Renal cortical epithelial cell (primary cell): ENCODE measurements around the gene PIGC. TPM values are rescaled to one million over a fixed set of nuclear protein-coding genes. Genes with fewer than 3 reads are reported as not detected.
A peak's percentile ranks its signal among the peaks of the same experiment; 100 is the strongest.

Source experiments
- DNase-seq: peaks from one replicate; pipeline ENCODE4 v3.0.0-alpha.2; 2011; ENCODE audit warnings: low read depth
- total RNA-seq: library from RNA; depleted of rRNA; stranded (reverse); fragments of >200 nt; gene quantifications from 2 replicates; pipeline ENCODE4 v1.2.3, GENCODE V29; 2014

The PIGC gene
- total RNA-seq, 1 donor from 2014 or later: 31.7 TPM

DNA sequence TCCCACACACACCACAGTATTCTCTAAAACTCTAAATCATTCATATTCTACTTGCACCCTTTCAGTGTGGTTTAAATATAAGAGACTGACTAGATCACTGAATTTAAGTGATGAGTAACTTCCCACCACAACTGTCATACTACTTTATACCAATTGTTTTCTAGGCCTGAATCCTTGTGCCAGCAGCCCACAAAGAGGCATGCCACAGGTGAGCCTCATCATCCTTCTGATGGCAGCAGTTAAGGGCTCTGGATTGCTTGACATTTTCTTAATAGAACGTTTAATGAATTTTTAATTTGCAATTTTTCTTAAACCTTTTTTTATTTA lies 13.8 kb downstream of the PIGC start:
- no peak for DNase-seq

- peak; percentile 85 for DNase-seq
Measured at GRCh38 chr1:172429331-172430127, 14.3 kb downstream of the PIGC start.

DNA sequence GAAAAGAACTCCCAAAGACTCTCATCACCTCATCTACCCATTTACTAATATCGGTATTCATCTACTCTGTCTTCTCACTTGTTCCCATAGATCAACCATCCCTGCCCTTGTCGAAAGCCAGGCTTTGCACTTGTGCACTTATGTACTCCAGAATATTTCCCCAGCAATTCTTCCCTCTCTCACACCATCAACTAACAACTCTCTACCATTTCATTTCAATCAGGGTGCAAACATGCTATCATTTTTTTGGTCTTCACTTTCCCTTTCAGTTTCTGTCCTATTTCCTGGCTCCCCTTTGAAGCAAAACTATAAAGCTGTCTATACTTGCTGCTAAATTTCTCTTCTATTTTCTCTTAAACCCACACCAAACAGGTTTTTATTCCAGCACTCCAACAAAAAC lies 16.7 kb downstream of the PIGC start:
- DNase-seq: no peak

DNA sequence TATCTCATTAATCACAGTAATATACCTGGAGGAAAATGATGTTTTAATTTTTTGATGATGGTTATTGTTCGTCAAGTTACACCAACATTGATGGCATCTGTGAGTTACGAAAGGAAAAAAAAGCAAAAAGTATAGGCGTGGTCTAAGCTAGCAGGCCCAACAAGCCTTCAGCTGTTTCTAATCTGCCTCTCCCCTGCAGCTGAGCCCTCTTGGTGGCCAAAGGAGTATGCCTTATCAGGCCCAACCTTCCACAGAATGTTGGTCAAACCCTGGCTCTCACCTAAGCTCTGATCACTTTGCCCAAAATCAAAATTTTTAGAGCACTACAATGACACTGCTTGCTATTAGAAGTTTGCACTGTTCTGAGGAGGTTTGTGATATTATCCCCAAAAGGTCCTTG lies 18.5 kb downstream of the PIGC start:
- no peak for DNase-seq

DNA sequence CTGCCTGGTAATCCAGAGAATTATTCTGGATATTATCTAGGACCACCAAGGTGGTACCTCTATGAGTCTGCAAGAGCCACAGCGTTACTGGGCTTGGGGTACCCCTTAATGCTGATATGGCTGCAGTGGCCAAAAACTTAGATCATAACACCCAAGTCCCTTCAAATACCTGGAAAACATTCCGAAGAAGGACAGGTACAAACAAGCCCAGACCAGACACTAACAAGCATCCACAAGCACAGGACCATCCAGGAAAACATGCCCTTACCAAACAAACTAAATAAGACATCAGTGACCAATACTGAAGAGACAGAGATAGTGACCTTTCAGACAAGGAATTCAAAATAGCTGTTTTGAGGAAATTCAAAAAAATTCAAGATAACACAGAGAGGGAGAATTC lies 20.5 kb downstream of the PIGC start:
- DNase-seq: no peak

- DNase-seq: no peak
Measured at GRCh38 chr1:172421974-172422604, 21.8 kb downstream of the PIGC start.

- no peak for DNase-seq
Measured at GRCh38 chr1:172420385-172420784, 23.5 kb downstream of the PIGC start, which contains the start of gene C1orf105. TSS of gene C1orf105 (plus strand) at chr1:172420685. CDS start at chr1:172420886, 201 bp downstream.

DNA sequence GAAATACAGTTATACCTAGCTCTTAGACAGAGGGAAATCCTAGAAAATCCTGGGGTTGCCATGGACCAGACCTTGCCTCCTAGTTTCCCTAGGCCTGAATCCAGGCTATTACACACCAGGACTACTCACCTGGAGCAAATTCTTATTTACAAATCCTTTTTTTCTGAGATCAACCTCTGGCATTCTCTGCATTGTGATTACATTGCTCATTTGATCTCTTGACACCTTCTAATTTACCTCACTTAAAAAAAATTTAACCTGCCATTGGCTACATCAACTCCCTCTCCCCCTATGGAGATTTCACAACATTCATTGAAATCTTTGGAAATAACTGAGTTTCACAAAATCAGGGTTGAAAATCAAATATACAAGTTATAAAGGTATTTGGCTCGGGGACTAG lies 26.3 kb downstream of the PIGC start:
- DNase-seq: peak; percentile 94

DNA sequence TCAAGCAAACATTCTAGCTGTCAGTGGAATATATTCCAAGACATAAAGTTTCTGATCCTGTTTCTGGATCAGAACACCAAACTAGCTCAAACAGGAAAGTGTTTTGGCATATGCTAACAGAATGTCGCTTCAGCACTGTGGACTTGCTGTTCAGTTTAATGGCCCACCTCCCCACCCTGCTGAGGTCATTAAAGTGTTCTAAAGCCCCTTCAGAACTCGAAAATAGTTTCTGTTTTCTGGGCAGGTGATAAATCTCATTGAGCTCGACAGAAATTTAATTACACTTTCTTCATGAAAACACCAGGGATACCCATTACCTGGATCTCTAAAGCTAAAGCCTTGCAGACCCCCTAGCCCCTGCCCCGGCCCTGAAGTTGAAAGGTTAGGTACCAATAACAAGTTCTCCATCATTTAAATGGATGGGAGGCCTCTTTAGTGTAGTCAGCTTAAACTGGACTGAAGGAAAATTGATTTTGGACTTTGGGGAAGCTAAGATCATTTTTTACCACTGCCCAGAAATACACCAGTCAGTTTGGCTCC lies 27.3 kb downstream of the PIGC start:
- DNase-seq: no peak

DNA sequence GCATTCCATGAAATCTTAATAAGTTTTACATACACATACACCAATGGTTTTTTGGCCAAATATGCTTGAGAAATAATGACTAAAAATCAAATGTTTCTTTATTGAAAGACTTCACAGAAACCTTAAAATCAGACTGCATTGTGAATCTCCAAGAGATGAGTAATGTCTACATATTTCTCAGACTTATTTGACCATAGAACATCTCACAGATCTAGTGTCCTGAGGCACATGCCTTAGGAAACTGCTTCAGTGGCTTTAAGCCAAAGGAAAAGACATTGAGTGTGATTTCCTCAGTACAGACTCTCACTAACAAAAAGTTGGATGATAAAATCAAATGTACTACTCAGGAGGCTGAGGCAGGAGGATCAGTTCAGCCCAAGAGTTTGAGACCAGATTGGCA lies 29.5 kb downstream of the PIGC start:
- no peak for DNase-seq

DNA sequence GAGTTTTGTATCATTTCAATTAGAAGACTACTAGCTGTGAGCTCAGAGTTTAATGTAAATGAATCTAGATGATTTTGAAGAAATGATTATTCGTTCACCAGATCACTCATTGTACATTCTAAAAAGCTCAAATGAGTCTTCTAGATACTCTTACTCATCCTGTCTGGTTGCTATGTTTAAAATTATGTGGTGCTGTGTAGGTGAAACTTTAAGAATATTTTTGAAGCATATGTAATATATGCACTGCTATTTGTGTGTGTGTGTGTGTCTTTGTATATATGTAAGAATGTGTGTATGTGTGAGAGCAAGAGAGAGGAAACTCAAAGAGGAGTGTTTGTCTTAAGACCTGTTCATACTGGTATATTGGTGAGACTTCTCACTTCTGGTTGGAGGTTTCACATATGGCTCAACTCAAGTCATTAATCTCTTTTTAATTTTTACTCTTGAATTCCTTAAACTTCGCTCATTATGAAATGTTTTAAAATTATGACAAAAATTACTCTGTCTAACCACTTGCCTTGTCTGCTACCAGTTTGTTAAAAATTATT lies 32.0 kb downstream of the PIGC start:
- DNase-seq: no peak

DNA sequence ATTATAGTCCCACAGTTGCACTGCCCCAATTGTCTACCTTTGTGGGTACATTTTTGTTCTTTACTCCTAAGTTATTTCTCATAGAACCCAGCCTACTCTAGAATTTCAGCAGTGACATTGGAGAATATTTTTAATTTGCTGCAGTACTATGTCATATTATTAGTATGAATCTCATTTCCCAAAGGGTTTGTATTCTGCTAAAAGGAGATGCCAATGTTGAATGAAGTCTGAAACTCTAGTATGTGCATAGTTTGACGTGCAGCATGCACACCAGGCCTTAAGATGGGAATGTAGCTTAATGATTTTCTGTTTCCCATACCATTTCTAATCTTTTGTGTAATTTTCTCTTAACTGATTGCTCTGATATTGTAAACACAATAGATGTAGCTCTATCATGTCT lies 33.8 kb downstream of the PIGC start:
- no peak for DNase-seq

GRCh38 chr1:172408958-172409357 lies 34.9 kb downstream of the PIGC start:
- DNase-seq: peak; percentile 60

GRCh38 chr1:172406968-172407367 lies 36.9 kb downstream of the PIGC start:
- DNase-seq: no peak

DNA sequence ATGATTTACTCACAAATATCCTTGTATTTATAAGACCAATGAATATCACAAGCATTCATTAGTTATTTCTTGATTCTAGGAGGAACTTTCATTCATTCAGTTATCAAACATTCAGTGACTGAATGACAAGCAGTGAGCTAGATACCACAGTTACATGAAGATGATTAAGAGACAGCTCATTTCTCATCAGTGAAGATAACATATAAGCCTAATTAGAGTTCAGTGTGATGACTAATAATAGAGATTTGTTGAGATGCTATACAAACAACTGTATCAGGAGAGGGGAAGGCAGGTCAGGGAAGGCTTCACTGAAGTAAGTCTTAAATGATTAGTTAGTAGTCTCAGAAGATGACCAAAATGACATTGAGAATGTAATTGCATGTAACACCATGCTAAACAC lies 38.0 kb downstream of the PIGC start:
- no peak for DNase-seq

- DNase-seq: no peak
Measured at GRCh38 chr1:172404121-172404520, 39.7 kb downstream of the PIGC start.

DNA sequence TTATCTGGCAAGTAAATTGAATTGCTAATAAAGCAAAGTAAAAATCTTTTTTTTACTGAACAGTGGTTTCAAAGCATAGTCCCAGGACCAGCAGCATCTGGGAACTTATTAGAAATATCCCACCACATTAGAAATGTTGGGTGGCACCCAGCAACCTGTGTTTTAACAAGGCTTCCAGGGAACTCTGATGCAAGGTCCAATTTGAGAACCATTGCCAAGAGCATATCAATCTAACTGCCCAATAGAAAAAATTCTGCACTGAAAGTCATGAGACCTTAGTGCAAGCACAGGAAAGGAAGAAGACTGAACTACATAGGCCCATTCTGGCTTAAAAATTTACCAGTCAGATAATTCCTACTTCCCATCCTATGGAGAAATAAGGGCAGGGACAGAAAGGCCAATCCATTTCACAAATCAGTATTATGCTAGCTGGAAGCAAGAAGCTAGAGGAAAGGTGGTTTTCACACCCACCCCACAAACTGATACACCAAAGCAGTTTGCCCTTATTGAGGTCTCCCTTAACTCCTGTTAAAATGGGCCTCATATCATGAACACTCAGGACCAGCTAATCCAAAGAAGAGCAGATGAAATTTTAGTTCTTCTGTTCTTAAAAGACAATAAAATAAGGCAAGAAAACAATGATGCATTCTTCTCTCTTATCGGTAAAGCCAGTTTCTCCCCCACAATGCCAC lies 40.8 kb downstream of the PIGC start:
- DNase-seq: no peak

DNA sequence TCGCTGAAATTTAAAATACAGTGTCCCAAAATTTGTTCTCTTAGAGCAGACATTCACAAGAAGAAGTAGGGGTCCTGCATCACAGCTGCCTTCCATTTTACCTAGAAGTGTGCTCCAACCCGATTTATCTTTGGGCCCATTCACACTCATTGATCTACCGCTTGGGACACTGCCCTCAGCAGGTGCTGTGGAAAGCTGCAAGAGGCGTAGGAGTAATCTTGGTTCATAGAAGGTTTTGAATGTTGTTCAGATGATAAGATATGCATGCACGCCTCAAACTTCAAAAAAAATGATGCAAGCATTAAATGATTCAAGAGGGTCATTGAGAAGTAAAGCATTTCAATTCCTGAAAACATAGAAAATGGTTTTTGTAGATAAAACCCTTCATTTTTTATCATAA lies 42.0 kb downstream of the PIGC start:
- no peak for DNase-seq

GRCh38 chr1:172401477-172401876 lies 42.4 kb downstream of the PIGC start:
- no peak for DNase-seq

GRCh38 chr1:172400722-172401105 lies 43.2 kb downstream of the PIGC start:
- no peak for DNase-seq

- no peak for DNase-seq
Measured at GRCh38 chr1:172399756-172400721, 43.8 kb downstream of the PIGC start.
